HG03520 (cell line): ENCODE measurements around the gene PNCK.
"Not testable (repeated sequence)": the region's sequence is repeated elsewhere in the genome, so short reads cannot be mapped to it uniquely, and the experiment has no call there.

Experiments
- ATAC-seq: cut with Tn5 transposase; IDR thresholded peaks from one replicate; pipeline ENCODE4 v1.9.1; 2021; ENCODE audit warnings: mild to moderate bottlenecking, moderate library complexity; ENCODE audit not compliant: unreplicated experiment

Gene PNCK

GRCh38 chrX:153686711-153687110 lies 13.1 kb upstream of the PNCK start:
- ATAC-seq, result no peak

- ATAC-seq, result no peak
Observed at GRCh38 chrX:153685751-153686696, 12.4 kb upstream of the PNCK start.

DNA sequence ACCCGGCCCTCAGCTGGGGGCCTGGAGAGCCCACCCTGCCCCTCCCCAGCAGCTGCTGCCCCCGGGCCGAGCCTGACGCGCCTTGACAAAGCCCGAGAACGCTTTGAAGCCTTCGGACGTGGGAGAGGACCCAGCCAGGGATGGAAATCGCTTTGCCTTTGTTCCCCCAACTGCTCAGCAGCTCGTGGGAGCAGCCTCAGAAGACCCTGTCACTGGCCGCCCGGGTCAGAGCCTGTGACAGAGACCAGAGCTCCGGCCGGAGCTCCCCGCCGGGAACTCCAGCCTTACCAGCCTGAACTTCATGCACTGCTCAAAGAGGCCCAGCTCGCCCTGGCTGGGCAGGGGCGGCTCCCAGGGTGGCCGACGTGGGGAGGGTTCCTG lies 11.5 kb upstream of the PNCK start:
- ATAC-seq, result no peak

DNA sequence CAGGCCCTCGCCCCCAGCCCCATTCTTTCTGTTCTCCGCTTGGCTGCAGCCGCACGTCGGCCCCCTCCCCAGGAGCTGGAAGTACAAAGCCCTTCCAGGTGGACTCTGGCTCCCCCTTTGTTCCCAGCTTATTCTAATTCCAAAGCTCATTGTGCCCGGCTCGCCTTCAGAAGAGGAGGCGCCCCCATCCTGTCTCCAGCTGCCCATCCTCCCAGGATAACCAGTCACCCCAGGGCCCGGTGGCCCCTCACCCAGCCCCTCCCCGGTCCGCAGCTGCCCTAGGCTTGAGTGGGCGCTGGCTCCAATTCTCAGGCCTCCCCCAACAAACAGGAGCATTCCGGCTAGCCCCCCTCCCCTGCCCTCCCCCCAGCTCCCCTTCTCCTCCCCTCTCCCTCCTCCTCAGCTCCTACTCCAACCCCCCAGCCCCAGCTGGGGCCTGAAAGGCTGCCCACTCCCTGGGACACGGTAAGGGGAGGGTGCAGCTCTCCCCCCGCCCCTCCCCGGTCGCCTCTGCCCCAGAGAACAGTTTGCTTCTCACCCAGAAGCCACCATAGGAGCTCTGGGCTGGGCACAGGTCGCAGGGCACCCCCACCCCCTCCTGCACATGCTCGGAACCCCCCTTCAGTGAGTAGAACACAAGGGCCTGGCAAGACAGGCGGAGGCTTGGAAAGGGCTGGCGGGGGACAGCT lies 11.0 kb upstream of the PNCK start:
- no peak for ATAC-seq

DNA sequence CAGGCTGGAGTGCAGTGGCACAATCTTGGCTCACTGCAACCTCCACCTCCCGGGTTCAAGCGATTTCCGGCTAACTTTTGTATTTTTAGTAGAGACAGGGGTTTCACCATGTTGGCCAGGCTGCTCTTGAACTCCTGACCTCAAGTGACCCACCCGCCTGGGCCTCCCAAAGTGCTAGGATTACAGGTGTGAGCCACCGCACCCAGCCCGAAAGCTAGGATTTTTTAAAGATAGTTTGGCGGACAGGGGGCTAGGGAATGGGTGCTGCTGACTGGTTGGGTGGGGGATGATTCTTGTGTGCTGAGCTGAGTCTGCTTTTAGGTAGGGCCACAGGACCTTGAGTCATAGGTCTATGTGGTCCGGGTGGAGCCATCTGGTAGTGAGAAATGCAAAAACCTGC lies 9.9 kb upstream of the PNCK start:
- ATAC-seq, result not testable (repeated sequence)

DNA sequence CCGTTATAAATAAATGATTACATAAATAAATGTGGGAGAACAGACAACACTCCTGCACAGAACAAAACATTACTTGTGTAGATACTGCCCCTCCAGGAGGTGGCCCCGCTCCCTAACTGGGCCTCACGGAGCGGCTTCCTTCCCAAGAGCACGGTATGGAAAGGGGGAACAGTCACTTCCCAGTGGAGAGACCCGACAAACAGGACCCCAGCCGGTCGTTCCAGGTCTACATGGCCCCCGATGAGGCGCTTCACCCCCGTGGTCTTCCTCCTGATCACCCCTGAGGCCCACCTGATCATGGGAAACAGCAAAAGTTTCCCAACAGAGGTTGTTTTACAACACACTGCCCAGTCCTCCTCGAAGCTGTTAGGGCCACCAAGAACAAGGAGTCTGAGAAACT lies 7.6 kb upstream of the PNCK start:
- ATAC-seq, result no peak

DNA sequence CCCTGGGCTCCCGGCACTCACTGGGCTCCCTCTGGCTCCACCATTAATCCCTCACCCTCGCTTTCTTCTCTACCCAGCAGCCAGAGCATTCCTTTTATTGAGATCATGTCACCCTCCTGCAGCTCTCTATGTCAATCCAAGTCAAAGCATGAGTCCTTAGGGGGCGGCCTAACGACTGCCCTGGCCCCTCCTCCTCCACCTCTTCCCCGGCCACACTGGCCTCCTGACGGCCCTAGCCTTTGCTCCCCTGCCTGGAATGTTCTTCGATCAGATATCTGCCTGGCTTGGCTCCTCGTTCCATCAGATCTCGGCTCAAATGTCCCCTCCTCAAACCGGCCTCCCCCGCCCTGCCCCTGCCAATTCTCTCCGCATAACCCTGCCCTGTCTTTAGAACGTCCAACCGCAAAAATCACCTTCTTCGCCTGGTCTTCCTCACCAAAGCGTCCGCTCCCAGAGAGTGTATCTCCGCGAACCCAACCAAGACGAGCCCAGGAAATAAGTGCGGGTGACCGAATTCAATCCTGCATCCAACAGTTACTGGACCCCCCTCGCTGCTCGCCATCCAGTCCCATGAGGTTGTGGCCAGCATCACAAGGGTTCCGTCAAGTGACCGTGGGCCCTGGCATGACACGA lies 722 bp upstream of the PNCK start:
- ATAC-seq, result no peak

GRCh38 chrX:153672531-153673427 lies 834 bp downstream of the PNCK start:
- no peak for ATAC-seq

- ATAC-seq, result no peak
Observed at GRCh38 chrX:153671589-153672530, 1.8 kb downstream of the PNCK start.

DNA sequence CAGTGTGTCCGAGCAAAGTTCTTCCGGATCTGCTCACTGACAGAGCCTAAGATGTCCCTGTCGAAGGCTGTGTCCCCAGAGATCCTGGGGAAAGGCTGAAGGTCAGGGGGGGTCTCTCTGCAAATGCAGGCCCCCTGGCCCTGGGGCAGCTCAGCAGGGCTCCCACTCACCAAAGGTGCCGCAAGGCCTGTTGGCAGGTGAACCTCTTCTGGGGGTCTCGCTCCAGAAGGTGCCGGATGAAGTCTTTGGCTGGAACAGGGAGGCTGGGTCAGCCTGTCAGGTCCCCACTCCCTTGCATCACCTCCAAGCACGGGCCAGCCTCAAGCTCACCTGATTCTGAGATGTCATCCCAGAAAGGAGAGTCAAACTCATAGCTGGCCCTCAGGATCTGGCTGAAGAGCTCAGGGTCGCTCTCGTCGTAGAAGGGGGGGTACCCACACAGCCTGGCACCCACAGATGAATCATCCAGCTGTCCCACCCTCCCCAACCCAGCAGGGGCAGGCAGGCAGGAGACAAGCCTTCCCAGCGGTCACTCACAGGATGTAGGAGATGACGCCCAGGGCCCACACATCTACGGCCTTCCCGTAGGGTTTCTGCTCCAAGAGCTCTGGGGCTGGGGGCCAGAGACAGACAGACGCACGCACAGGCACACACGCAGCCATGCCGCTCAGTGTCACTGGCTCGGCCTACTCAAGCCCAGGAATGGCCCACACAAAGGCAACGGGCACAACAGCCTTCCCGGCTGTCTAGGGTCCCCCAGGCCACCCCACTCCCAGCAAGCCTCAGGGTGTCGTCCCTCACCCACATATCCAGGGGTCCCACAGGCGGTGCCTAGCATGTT lies 2.6 kb downstream of the PNCK start:
- ATAC-seq, result no peak

DNA sequence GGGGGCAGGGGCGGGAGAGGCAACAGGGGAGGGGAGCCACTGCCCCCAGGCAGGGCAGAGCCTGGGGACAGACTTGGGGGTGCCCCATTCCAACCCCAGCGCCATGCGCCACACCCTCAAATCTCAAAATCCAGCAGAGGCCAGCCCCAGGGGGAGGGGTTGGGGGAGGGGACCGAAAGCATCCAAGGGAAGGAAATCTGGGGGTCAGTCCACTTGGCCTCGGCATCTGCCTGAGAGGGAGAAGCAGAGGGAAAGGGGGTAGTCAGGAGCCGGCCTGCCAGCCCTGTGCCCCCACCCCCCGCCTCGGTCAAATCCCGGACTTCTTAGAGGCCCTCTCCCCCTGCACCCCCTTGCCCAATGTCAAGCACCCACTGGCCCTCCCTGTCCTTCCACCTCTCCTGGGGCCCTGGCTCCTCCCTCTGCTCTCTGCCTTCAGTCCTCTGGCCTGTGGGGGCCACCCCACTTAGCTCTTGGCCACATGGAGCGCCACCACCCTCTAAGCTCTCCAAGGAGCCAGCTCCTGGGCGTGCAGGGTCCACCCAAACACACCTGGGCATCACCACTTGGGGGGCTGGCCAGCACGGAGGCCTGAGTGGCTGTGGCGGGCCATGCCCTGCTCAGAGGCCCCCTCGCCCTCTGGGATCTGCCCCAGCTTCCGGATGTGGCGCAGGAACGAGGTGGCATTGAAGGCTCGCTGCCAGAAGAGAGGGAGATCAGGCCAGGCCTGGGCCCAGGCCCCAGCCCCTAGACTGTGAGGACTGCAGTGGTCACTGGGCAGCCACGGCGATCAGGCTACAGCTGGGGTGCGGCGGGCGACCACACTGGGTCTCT lies 3.5 kb downstream of the PNCK start:
- no peak for ATAC-seq

DNA sequence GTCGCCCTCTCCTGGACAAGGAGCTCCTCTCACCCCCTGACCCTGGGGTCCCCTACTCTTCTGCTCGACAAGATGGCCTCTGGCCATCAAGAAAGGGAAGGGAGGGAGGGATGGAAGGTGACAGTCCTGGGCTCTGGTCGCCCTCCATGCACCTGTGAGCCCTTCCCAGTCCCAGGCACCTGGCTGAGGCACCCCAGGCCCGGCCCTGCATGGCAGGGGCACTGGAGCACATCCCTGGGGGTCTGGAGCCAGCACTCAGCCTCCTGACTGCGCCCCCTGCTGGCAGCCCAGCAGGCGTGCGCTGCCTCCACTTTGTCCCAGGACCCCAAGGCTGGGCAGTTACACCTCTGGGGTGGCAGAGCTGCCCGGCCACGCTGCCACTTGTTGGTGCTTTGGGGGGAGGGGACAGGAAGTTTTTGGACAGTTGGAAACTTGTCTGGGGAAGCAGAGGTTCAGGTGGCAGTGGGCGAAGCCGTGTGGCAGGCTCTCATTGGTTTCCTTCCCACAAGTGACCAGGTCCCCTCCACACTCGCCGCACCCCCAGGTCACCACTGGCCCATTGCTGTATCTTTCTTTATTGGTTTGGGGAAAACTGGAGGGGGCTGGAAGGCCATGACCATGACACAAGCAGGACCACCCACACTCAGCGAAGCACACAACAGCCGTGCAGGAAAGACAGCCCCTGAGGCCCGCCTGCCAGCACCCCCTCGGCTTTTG lies 4.3 kb downstream of the PNCK start:
- no peak for ATAC-seq

- no peak for ATAC-seq
Observed at GRCh38 chrX:153668423-153669173, 5.0 kb downstream of the PNCK start.

GRCh38 chrX:153667956-153668396 lies 5.6 kb downstream of the PNCK start:
- ATAC-seq, result peak; percentile 72

GRCh38 chrX:153667281-153667955 lies 6.2 kb downstream of the PNCK start:
- peak; percentile 25 for ATAC-seq
